ENCODE data around the gene TFDP1.

TFDP1 gene

DNA sequence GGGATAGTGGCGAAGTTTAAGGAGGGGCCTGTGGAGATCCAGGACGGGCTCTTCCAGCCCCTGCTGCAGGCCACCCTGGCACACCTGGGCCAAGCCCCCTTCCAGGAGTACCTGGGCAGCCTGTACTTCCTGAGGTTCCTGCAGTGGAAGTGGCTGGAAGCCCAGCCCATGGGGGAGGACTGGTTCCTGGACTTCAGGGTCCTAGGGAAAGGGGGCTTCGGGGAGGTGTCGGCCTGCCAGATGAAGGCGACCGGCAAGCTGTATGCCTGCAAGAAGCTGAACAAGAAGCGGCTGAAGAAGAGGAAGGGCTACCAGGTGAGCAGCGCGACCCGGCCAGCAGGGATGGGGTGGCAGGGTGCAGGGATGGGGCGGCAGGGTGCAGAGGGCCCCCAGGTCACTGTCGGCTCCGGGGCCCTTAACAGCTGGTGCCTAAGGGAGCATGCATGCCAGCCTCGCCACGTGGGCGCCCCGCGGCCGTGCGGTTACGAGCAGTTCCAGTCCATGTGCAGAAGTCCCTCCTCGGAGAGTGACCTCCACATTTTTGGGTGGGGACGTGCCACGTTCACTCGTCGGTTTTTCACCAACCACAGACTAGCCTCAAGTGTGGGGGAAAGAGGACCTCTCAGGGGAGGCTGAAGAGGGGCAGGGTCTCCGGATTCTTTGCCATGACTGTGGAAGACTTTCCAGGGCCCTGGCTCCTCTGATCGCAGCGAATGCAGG is 83.4 kb downstream of the TFDP1 start:
- no CpG with 5 or more reads among the region's 29 CpGs for WGBS (ENCODE audit: extremely low coverage, insufficient coverage, insufficient read length)
- H4K91ac ChIP-seq (ENCODE audit: low read depth, low read length): no peak overlapping the region
- peaks cover 7% of the 10 kb centered on the region for H3K9me3 ChIP-seq (ENCODE audit: insufficient read depth, low read depth, low read length)
- H3K79me1 ChIP-seq (ENCODE audit: low read length): no peaks in the 10 kb centered on the region
- no peak overlapping the region for H2BK12ac ChIP-seq (ENCODE audit: low read length)
- no peak overlapping the region for H4K8ac ChIP-seq (ENCODE audit: low read depth, low read length)
- no peak overlapping the region for H3K27ac ChIP-seq (ENCODE audit: low read depth, low read length)
- H3K4me3 ChIP-seq (ENCODE audit: low read depth, low read length): no peak overlapping the region
- no peaks in the 10 kb centered on the region for H3K36me3 ChIP-seq (ENCODE audit: control insufficient read depth in 1 of 2, insufficient read depth in 2 of 2, low read length in 2 of 2)
- no peaks in the 10 kb centered on the region for H3K4me1 ChIP-seq (ENCODE audit: control insufficient read depth in 1 of 2, insufficient read depth in 2 of 2, low read length in 2 of 2)
- H3K23ac ChIP-seq (ENCODE audit: low read length): no peak overlapping the region
- H3K4me2 ChIP-seq (ENCODE audit: low read length): no peak overlapping the region
- no peak overlapping the region for H2AFZ ChIP-seq (ENCODE audit: insufficient read depth, low read length, poor library complexity)
- no peak overlapping the region for H3K14ac ChIP-seq (ENCODE audit: low read length)
- no peaks in the 10 kb centered on the region for H3K27me3 ChIP-seq (ENCODE audit: insufficient read depth, low read length)
- H3K79me2 ChIP-seq (ENCODE audit: control insufficient read depth, insufficient read depth, low read length, poor library complexity): no peaks in the 10 kb centered on the region
- H3K9ac ChIP-seq (ENCODE audit: low read length): no peak overlapping the region
- no peak overlapping the region for H3K4ac ChIP-seq (ENCODE audit: low read depth, low read length)
- H3K18ac ChIP-seq (ENCODE audit: low read length): no peak overlapping the region
- no peak overlapping the region for H2BK5ac ChIP-seq (ENCODE audit: low read depth, low read length, poor library complexity)
- no peak overlapping the region for H2AK5ac ChIP-seq (ENCODE audit: low read length)
- H4K12ac ChIP-seq (ENCODE audit: low read depth, low read length): no peak overlapping the region
- H2BK120ac ChIP-seq (ENCODE audit: insufficient read depth, low read length, poor library complexity): no peak overlapping the region
- DNase-seq: no peak

DNA sequence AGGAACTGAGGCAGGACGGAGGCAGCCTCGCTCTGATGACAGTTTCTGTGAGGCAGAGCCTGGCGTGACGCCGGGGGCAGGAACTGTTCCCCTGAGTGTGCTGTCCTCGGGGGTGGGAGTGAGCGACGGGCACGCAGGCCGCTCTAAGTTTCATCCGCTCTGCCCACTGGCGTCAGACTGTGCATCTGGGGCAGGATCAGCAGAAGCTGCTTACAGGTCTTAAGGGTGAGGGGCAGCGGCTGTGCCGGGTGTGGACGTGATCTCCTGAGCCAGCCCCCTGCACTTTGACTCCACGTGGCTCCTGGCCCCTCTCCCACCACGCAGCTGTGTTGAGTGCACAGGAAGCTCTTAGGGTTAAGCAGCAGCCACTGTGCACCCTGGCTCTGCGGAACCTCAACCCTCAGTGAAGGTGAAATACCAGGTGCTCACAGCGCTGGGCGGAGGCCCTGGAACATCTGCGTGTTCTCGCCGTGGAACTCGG is 84.0 kb downstream of the TFDP1 start:
- peak overlapping the region; percentile 37 for H3K4me3 ChIP-seq (ENCODE audit: low read depth, low read length)
- no peak overlapping the region for H3K27ac ChIP-seq (ENCODE audit: low read depth, low read length)
- H2AFZ ChIP-seq (ENCODE audit: insufficient read depth, low read length, poor library complexity): no peak overlapping the region
- no peaks in the 10 kb centered on the region for H3K27me3 ChIP-seq (ENCODE audit: insufficient read depth, low read length)
- no peak for DNase-seq
- H3K14ac ChIP-seq (ENCODE audit: low read length): no peak overlapping the region
- no peak overlapping the region for H2AK5ac ChIP-seq (ENCODE audit: low read length)
- H3K4me1 ChIP-seq (ENCODE audit: control insufficient read depth in 1 of 2, insufficient read depth in 2 of 2, low read length in 2 of 2): no peaks in the 10 kb centered on the region
- H3K18ac ChIP-seq (ENCODE audit: low read length): no peak overlapping the region
- H3K36me3 ChIP-seq (ENCODE audit: control insufficient read depth in 1 of 2, insufficient read depth in 2 of 2, low read length in 2 of 2): no peaks in the 10 kb centered on the region
- H3K9me3 ChIP-seq (ENCODE audit: insufficient read depth, low read depth, low read length): peaks cover 7% of the 10 kb centered on the region
- H3K79me2 ChIP-seq (ENCODE audit: control insufficient read depth, insufficient read depth, low read length, poor library complexity): no peaks in the 10 kb centered on the region
- no peak overlapping the region for H4K12ac ChIP-seq (ENCODE audit: low read depth, low read length)
- H2BK12ac ChIP-seq (ENCODE audit: low read length): no peak overlapping the region
- WGBS (ENCODE audit: extremely low coverage, insufficient coverage, insufficient read length): no CpG with 5 or more reads among the region's 24 CpGs
- H4K91ac ChIP-seq (ENCODE audit: low read depth, low read length): no peak overlapping the region
- H4K8ac ChIP-seq (ENCODE audit: low read depth, low read length): no peak overlapping the region
- no peak overlapping the region for H2BK120ac ChIP-seq (ENCODE audit: insufficient read depth, low read length, poor library complexity)
- H3K23ac ChIP-seq (ENCODE audit: low read length): no peak overlapping the region
- H3K4me2 ChIP-seq (ENCODE audit: low read length): no peak overlapping the region
- no peaks in the 10 kb centered on the region for H3K79me1 ChIP-seq (ENCODE audit: low read length)
- H2BK5ac ChIP-seq (ENCODE audit: low read depth, low read length, poor library complexity): no peak overlapping the region
- H3K4ac ChIP-seq (ENCODE audit: low read depth, low read length): no peak overlapping the region
- no peak overlapping the region for H3K9ac ChIP-seq (ENCODE audit: low read length)

- H3K79me2 ChIP-seq (ENCODE audit: control insufficient read depth, insufficient read depth, low read length, poor library complexity): no peaks in the 10 kb centered on the region
- WGBS (ENCODE audit: extremely low coverage, insufficient coverage, insufficient read length): no CpG with 5 or more reads among the region's 13 CpGs
- no peak overlapping the region for H4K91ac ChIP-seq (ENCODE audit: low read depth, low read length)
- no peak overlapping the region for H4K8ac ChIP-seq (ENCODE audit: low read depth, low read length)
- no peaks in the 10 kb centered on the region for H3K36me3 ChIP-seq (ENCODE audit: control insufficient read depth in 1 of 2, insufficient read depth in 2 of 2, low read length in 2 of 2)
- H3K4me2 ChIP-seq (ENCODE audit: low read length): no peak overlapping the region
- H3K14ac ChIP-seq (ENCODE audit: low read length): no peak overlapping the region
- peaks cover 7% of the 10 kb centered on the region for H3K9me3 ChIP-seq (ENCODE audit: insufficient read depth, low read depth, low read length)
- no peak overlapping the region for H2BK12ac ChIP-seq (ENCODE audit: low read length)
- H2BK5ac ChIP-seq (ENCODE audit: low read depth, low read length, poor library complexity): no peak overlapping the region
- no peak overlapping the region for H3K23ac ChIP-seq (ENCODE audit: low read length)
- DNase-seq: no peak
- H3K27ac ChIP-seq (ENCODE audit: low read depth, low read length): no peak overlapping the region
- no peak overlapping the region for H4K12ac ChIP-seq (ENCODE audit: low read depth, low read length)
- H3K79me1 ChIP-seq (ENCODE audit: low read length): no peaks in the 10 kb centered on the region
- no peak overlapping the region for H3K9ac ChIP-seq (ENCODE audit: low read length)
- no peak overlapping the region for H2AK5ac ChIP-seq (ENCODE audit: low read length)
- H2AFZ ChIP-seq (ENCODE audit: insufficient read depth, low read length, poor library complexity): no peak overlapping the region
- no peaks in the 10 kb centered on the region for H3K4me1 ChIP-seq (ENCODE audit: control insufficient read depth in 1 of 2, insufficient read depth in 2 of 2, low read length in 2 of 2)
- H2BK120ac ChIP-seq (ENCODE audit: insufficient read depth, low read length, poor library complexity): no peak overlapping the region
- H3K27me3 ChIP-seq (ENCODE audit: insufficient read depth, low read length): no peaks in the 10 kb centered on the region
- no peak overlapping the region for H3K4ac ChIP-seq (ENCODE audit: low read depth, low read length)
- no peak overlapping the region for H3K4me3 ChIP-seq (ENCODE audit: low read depth, low read length)
- H3K18ac ChIP-seq (ENCODE audit: low read length): no peak overlapping the region
These were observed 84.7 kb downstream of the TFDP1 start for GRCh38 chr13:113669231-113669754.

GRCh38 chr13:113669755-113670341 is 85.3 kb downstream of the TFDP1 start:
- Histone ChIP-seq H2AK5ac (ENCODE audit: low read length) (no peak overlapping the region), H4K8ac (ENCODE audit: low read depth, low read length) (no peak overlapping the region), H3K4me3 (ENCODE audit: low read depth, low read length) (no peak overlapping the region), H3K9ac (ENCODE audit: low read length) (no peak overlapping the region), H3K4ac (ENCODE audit: low read depth, low read length) (no peak overlapping the region), H3K4me2 (ENCODE audit: low read length) (no peak overlapping the region), H4K91ac (ENCODE audit: low read depth, low read length) (no peak overlapping the region), H4K12ac (ENCODE audit: low read depth, low read length) (no peak overlapping the region), H3K27ac (ENCODE audit: low read depth, low read length) (no peak overlapping the region), H3K36me3 (ENCODE audit: control insufficient read depth in 1 of 2, insufficient read depth in 2 of 2, low read length in 2 of 2) (no peaks in the 10 kb centered on the region), H2AFZ (ENCODE audit: insufficient read depth, low read length, poor library complexity) (no peak overlapping the region), H3K9me3 (ENCODE audit: insufficient read depth, low read depth, low read length) (peaks cover 7% of the 10 kb centered on the region), H3K79me1 (ENCODE audit: low read length) (no peaks in the 10 kb centered on the region), H2BK120ac (ENCODE audit: insufficient read depth, low read length, poor library complexity) (no peak overlapping the region), H3K14ac (ENCODE audit: low read length) (no peak overlapping the region), H3K79me2 (ENCODE audit: control insufficient read depth, insufficient read depth, low read length, poor library complexity) (no peaks in the 10 kb centered on the region), H3K18ac (ENCODE audit: low read length) (no peak overlapping the region), H3K27me3 (ENCODE audit: insufficient read depth, low read length) (no peaks in the 10 kb centered on the region), H2BK5ac (ENCODE audit: low read depth, low read length, poor library complexity) (no peak overlapping the region), H2BK12ac (ENCODE audit: low read length) (no peak overlapping the region), H3K4me1 (ENCODE audit: control insufficient read depth in 1 of 2, insufficient read depth in 2 of 2, low read length in 2 of 2) (no peaks in the 10 kb centered on the region), H3K23ac (ENCODE audit: low read length) (no peak overlapping the region)
- no peak for DNase-seq
- WGBS (ENCODE audit: extremely low coverage, insufficient coverage, insufficient read length): no CpG with 5 or more reads among the region's 21 CpGs

Measured in trophoblast cell (in vitro differentiated cells and primary cell).